Measurements from ENCODE around the gene CNIH2. TPM values are rescaled to one million over a fixed set of nuclear protein-coding genes. Genes with fewer than 3 reads are reported as not detected.

CNIH2 gene
- polyA plus RNA-seq, 1 donor from 2014 or later: 47.9 TPM

GRCh38 chr11:66233301-66233700 is 44.7 kb upstream of the CNIH2 start:
- Histone ChIP-seq H3K4me2 (ENCODE audit: low read length) (no peak overlapping the region), H3K4me3 (ENCODE audit: low read length) (no peak overlapping the region), H3K9me3 (ENCODE audit: low read length) (no peaks in the 10 kb centered on the region), H4K20me1 (ENCODE audit: insufficient read depth) (no peaks in the 10 kb centered on the region), H3K9ac (ENCODE audit: low read length) (no peak overlapping the region), H3K9me2 (ENCODE audit: insufficient read depth, low read length) (no peaks in the 10 kb centered on the region), H2AFZ (ENCODE audit: low read depth, low read length) (no peak overlapping the region), H3F3A (ENCODE audit: insufficient read depth, low read length, poor library complexity, severe bottlenecking) (no peaks in the 10 kb centered on the region), H3K27ac (ENCODE audit: low read length) (no peak overlapping the region), H3K27me3 (ENCODE audit: insufficient read depth, low read depth, low read length) (no peaks in the 10 kb centered on the region), H3K36me3 (ENCODE audit: insufficient read depth, low read length) (no peaks in the 10 kb centered on the region), H3K79me2 (replicated peaks; ENCODE audit: insufficient read depth, low read length) (no peaks in the 10 kb centered on the region)
- no peak for TF ChIP-seq SMC3 (conservative IDR thresholded peaks at IDR 0.05; ENCODE audit: poor library complexity)
- no peak for TF ChIP-seq CTCF (IDR thresholded peaks at IDR 0.05; ENCODE audit: poor library complexity, severe bottlenecking)
- TF ChIP-seq, protein P1, sequence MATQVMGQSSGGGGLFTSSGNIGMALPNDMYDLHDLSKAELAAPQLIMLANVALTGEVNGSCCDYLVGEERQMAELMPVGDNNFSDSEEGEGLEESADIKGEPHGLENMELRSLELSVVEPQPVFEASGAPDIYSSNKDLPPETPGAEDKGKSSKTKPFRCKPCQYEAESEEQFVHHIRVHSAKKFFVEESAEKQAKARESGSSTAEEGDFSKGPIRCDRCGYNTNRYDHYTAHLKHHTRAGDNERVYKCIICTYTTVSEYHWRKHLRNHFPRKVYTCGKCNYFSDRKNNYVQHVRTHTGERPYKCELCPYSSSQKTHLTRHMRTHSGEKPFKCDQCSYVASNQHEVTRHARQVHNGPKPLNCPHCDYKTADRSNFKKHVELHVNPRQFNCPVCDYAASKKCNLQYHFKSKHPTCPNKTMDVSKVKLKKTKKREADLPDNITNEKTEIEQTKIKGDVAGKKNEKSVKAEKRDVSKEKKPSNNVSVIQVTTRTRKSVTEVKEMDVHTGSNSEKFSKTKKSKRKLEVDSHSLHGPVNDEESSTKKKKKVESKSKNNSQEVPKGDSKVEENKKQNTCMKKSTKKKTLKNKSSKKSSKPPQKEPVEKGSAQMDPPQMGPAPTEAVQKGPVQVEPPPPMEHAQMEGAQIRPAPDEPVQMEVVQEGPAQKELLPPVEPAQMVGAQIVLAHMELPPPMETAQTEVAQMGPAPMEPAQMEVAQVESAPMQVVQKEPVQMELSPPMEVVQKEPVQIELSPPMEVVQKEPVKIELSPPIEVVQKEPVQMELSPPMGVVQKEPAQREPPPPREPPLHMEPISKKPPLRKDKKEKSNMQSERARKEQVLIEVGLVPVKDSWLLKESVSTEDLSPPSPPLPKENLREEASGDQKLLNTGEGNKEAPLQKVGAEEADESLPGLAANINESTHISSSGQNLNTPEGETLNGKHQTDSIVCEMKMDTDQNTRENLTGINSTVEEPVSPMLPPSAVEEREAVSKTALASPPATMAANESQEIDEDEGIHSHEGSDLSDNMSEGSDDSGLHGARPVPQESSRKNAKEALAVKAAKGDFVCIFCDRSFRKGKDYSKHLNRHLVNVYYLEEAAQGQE (IDR thresholded peaks at IDR 0.05; ENCODE audit: borderline replicate concordance): no peak
- TF ChIP-seq EZH2 (IDR thresholded peaks at IDR 0.05; ENCODE audit: borderline replicate concordance, insufficient read depth, low read length, poor library complexity, severe bottlenecking): no peak
- no peak for TF ChIP-seq MXI1 (conservative IDR thresholded peaks at IDR 0.05; ENCODE audit: poor library complexity, severe bottlenecking)
- TF ChIP-seq RAD21 (conservative IDR thresholded peaks at IDR 0.05): no peak
- no peak for TF ChIP-seq EP300 (conservative IDR thresholded peaks at IDR 0.05; ENCODE audit: poor library complexity, severe bottlenecking)
- TF ChIP-seq TAF1 (IDR thresholded peaks at IDR 0.05; ENCODE audit: low read depth): no peak
- no peak for TF ChIP-seq POLR2AphosphoS5 (IDR thresholded peaks at IDR 0.05)

GRCh38 chr11:66235141-66235540 is 42.8 kb upstream of the CNIH2 start:
- Histone ChIP-seq H3K79me2 (replicated peaks; ENCODE audit: insufficient read depth, low read length) (no peaks in the 10 kb centered on the region), H3F3A (ENCODE audit: insufficient read depth, low read length, poor library complexity, severe bottlenecking) (no peaks in the 10 kb centered on the region), H3K9me3 (ENCODE audit: low read length) (no peaks in the 10 kb centered on the region), H3K4me2 (ENCODE audit: low read length) (no peak overlapping the region), H3K9ac (ENCODE audit: low read length) (no peak overlapping the region), H3K9me2 (ENCODE audit: insufficient read depth, low read length) (no peaks in the 10 kb centered on the region), H3K27ac (ENCODE audit: low read length) (no peak overlapping the region), H2AFZ (ENCODE audit: low read depth, low read length) (no peak overlapping the region), H4K20me1 (ENCODE audit: insufficient read depth) (no peaks in the 10 kb centered on the region), H3K27me3 (ENCODE audit: insufficient read depth, low read depth, low read length) (no peaks in the 10 kb centered on the region), H3K36me3 (ENCODE audit: insufficient read depth, low read length) (no peaks in the 10 kb centered on the region), H3K4me3 (ENCODE audit: low read length) (no peak overlapping the region)
- no peak for TF ChIP-seq POLR2AphosphoS5 (IDR thresholded peaks at IDR 0.05)
- TF ChIP-seq, protein P1 (IDR thresholded peaks at IDR 0.05; ENCODE audit: borderline replicate concordance): no peak
- no peak for TF ChIP-seq EP300 (conservative IDR thresholded peaks at IDR 0.05; ENCODE audit: poor library complexity, severe bottlenecking)
- TF ChIP-seq MXI1 (conservative IDR thresholded peaks at IDR 0.05; ENCODE audit: poor library complexity, severe bottlenecking): no peak
- TF ChIP-seq RAD21 (conservative IDR thresholded peaks at IDR 0.05): no peak
- TF ChIP-seq CTCF (IDR thresholded peaks at IDR 0.05; ENCODE audit: poor library complexity, severe bottlenecking): no peak
- TF ChIP-seq SMC3 (conservative IDR thresholded peaks at IDR 0.05; ENCODE audit: poor library complexity): no peak
- no peak for TF ChIP-seq EZH2 (IDR thresholded peaks at IDR 0.05; ENCODE audit: borderline replicate concordance, insufficient read depth, low read length, poor library complexity, severe bottlenecking)
- TF ChIP-seq TAF1 (IDR thresholded peaks at IDR 0.05; ENCODE audit: low read depth): no peak

All from neural cell (in vitro differentiated cells).